ENCODE results near the gene IRAK2.
"Not testable (repeated sequence)": the region's sequence is repeated elsewhere in the genome, so short reads cannot be mapped to it uniquely, and the experiment has no call there.

IRAK2 gene, protein sequence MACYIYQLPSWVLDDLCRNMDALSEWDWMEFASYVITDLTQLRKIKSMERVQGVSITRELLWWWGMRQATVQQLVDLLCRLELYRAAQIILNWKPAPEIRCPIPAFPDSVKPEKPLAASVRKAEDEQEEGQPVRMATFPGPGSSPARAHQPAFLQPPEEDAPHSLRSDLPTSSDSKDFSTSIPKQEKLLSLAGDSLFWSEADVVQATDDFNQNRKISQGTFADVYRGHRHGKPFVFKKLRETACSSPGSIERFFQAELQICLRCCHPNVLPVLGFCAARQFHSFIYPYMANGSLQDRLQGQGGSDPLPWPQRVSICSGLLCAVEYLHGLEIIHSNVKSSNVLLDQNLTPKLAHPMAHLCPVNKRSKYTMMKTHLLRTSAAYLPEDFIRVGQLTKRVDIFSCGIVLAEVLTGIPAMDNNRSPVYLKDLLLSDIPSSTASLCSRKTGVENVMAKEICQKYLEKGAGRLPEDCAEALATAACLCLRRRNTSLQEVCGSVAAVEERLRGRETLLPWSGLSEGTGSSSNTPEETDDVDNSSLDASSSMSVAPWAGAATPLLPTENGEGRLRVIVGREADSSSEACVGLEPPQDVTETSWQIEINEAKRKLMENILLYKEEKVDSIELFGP

DNA sequence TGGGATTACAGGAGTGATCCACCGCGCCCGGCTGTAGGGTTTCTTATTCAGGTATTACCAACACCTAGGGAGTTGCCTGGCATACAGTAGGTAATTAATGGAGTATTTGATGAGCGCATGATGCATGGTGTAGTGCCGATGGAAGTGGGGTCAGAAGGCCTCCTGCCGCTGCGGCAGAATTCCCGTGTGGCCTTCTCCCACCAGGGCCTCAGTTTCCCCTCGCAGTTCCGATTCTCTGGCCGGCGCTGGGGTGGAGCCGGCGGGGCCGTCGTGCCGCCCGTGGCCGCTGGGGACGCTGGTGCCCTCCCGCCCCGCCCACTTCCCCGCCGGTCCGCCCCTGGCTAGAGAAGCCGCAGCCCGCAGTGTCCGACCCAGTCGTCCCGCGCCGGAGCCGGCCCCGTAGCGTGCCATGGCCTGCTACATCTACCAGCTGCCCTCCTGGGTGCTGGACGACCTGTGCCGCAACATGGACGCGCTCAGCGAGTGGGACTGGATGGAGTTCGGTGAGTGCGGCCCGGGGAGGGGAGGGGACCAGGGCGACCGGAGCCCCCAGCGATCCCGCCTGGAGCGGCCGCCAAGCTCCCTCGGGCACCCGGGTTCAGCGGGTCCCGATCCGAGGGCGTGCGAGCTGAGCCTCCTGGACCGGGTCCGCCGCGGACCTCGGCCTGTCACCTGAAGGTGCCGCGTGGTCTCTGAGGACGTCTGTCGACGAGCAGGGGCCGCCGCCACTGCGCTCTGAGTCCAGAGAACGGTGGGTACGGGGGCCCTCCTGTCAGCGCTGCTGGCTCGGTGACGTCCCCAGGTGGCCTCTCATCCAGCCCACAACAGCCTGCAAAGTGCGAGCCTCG is at the start of gene IRAK2:
Gene IRAK2, plus strand, starts transcription at position 374 of the 848 bp plus-strand sequence. Its CDS starts 36 bp downstream, at position 410.
- peak; percentile 58 for DNase-seq

DNA sequence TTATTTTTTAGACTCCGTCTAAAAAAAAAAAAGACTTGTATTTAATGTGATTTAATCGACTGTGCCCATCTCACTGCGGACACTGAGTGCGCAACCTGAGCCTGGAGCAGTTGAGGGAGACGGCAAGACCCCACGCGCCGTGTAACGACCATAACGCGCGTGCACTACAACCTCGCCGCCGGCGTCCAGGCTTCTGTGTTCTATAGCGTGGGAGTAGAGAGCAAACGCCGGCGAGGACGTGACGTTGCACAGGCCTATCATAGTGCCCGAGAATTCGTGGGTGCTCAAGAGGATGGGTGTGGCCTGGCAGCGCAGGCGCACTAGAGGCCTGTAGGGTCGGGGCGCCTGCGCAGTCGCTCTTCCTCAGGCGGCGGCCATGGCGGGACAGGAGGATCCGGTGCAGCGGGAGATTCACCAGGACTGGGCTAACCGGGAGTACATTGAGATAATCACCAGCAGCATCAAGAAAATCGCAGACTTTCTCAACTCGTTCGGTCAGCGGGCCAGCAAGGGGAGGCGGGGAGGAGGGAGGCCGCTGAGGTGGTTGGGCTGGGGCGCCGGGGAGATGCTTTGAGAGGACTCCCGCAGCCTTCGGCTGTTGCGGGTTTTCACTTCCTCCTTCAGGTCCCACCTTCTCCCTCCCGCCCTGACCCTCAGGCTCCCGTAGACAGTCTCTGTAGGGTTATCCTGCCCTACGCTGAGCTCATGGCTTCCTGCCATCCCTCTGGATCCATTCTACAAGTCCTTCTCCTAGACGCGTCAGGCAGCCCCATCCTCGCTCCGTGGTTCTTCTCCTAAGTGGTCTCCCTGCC is 49.2 kb upstream of the IRAK2 start, which contains the start of gene BRK1:
Gene BRK1, plus strand, starts transcription at position 350 of the 812 bp plus-strand sequence. Its CDS starts 27 bp downstream, at position 377.
- peak; percentile 89 for DNase-seq

DNA sequence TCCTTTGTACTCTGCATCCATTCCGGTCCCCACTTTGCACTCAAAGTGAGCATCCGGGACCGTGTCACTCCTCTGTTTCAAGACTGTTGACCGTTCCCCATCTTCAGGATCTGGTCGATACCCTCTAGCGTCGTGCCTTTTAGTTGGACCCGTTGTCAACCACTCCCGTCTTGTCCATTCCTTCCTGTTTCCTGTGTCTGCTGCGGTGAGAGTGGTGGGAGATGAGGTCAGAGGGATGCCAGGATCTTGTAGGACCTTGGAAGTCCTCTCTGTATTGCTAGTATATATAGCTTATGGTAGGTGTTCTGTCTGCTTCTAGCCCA is 48.6 kb upstream of the IRAK2 start:
- no peak for DNase-seq

DNA sequence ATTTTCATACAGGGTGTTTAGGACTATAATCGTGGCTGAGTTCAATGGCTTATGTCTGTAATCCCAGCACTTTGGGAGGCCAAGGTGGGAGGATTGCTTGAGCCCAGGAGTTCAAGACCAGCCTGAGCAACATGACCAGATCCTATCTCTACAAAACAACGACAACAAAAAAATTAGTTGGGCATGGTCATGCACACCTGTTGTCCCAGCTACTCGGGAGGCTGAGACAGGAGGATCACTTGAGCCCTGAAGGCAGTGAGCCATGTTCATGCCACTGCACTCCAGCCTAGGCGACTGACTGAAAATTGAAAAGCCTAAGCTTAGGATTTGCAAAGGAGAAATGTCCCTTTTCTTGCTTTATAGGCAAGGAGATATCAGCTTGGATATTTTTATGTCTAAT is 47.8 kb upstream of the IRAK2 start:
- no peak for DNase-seq

DNA sequence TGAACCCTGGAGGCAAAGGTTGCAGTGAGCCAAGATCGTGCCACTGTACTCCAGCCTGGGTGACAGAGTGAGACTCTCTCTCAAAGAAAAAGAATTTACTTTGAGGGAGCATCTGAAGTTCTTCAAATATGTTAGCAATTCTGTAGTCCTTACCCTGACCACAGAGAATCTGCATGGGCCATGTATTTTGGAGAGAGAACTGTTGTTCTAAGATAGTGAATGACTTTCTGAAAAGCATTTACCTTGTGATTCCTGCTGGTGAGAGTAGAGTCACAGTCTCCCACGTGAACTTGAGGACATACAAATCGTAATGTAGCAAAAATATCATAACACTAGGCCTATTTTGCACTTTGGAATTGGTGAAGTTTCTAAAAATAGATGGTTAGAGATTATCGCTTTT is 45.3 kb upstream of the IRAK2 start:
- no peak for DNase-seq

DNA sequence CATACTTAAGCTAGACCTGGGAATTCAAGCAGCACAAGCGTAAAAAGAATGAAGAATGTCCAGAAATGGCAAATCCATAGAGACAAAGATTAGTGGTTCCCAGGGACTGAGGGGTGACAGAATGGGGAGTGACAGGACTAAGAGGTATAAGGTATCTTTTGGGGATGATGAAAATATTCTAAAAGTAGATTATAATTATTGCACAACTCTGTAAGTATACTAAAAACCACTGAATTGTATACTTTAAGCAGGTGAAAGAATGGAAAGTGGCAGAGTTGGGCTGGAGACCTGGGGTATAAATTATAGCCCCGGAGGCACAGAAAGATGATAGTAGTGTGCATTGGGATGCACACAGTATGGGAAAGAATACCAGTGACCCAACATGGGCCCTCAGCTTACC is 43.7 kb upstream of the IRAK2 start:
- no peak for DNase-seq

DNA sequence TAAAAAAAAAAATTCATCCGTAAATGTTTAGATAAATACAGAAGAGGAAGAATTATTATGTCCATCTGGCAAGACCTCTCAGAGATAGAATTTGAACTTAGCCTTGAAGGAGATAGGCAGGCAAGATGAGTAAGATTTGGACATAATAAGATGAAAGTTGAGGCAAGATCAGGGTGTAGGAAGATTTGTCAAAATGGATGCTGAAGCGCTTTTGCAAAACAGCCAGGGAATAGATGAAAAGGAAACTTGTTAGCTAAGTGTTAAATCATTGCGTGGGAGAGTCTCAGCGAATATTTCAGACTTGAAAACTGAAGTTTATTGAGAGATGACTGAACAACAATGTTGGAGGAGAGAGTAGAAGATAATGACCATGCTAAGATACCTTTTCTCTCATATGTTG is 42.0 kb upstream of the IRAK2 start:
- DNase-seq, result no peak

DNA sequence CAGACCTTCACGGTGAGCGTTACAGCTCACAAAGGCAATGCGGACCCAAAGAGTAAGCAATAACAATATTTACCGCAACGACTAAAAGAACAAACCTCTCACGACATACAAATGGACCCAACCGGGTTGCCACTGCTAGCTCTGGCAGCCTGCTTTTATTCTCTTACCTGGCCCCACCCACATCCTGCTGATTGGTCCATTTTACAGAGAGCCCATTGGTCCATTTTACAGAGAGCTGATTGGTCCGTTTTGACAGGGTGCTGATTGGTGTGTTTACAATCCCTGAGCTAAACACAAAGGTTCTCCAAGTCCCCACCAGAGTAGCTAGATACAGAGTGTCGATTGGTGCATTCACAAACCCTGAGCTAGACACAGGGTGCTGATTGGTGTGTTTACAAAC is 28.8 kb upstream of the IRAK2 start:
- not testable (repeated sequence) for DNase-seq

DNA sequence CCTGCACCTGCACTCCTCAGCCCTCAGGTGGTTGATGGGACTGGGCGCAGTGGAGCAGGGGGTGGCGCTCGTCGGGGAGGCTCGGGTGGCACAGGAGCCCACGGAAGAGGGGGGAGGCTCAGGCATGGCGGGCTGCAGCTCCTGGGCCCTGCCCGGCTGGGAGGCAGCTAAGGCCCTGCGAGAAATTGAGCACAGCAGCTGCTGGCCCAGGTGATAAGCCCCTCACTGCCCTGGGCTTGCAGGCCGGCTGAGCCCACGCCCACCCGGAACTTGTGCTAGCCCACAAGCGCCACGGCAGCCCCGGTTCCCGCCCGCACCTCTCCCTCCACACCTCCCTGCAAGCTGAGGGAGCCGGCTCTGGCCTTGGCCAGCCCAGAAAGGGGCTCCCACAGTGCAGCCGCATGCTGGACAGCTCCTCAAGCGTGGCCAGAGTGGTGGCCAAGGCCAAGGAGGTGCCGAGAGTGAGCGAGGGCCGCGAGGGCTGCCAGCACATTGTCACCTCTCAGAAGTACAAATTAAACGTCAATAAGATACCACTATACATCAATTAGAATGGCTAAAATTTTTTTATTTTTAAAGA is 28.2 kb upstream of the IRAK2 start:
- DNase-seq, result no peak

DNA sequence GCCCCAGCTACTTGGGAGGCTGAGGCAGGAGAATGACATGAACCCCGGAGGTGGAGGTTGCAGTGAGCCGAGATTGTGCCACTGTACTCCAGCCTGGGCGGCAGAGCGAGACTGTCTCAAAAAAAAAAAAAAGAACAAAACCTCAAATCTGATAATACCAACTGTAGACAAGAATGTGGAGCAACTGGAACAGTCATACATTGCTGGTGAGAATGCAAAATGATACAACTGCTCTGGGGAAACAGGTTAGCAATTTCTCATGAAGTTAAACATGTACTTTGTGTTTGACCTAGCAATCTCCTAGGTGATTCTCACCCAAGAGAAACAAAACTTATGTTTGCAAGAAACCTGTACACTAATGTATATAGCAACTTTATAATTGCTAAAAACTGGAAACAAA is 27.5 kb upstream of the IRAK2 start:
- no peak for DNase-seq

DNA sequence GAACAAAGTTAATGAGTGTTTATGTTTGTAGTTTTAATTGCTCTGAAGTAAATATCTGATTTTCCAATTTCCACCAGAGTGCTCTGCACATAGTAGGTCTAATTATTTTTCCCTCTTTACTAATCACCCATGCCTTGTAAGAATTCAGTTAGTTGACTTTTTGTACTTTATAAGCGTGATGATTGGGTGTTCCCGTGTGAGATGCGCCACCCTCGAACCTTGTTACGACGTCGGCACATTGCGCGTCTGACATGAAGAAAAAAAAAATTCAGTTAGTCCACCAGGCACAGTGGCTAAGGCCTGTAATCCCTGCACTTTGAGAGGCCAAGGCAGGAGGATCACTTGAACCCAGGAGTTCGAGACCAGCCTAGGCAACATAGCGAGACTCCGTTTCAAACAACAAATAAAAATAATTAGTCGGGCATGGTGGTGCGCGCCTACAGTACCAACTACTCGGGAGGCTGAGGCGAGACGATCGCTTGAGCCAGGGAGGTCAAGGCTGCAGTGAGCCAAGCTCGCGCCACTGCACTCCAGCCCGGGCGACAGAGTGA is 23.6 kb upstream of the IRAK2 start:
- no peak for DNase-seq

DNA sequence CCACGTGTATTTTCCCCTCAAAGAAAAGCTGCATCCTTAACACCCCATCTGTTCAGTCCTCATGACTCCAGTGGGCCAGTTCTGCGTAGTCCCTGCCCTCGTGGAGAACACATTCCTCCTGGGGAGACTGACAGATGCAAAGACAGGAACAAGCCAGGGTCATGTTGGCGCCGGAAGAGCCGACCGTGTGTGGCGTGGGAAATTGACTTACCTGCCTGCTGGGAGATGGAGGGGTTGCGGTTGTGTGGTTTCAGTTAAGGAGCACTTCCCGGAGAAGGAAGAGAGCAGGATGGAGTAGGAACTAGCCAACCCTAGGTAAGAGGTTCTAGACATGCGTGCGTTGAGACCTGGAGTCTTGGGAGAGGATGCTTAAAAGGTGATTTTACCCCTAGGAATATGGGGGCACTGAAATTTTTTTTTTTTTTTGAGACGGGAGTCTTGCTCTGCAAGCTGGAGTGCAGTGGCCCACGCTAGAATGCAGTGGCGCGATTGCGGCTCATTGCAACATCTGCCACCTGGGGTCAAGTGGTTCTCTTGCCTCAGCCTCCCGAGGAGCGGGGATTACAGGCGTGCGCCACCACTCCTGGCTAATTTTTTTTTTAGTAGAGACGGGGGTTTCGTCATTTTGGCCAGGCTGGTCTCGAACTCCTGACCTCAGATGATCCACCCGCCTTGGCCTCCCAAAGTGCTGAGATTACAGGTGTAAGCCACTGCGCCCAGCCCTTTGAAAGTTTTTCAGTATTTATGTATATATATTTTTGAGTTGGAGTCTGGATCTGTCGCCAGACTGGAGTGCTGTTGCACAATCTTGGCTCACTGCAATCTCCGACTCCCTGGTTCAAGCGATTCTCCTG is 21.8 kb upstream of the IRAK2 start:
- no peak for DNase-seq

DNA sequence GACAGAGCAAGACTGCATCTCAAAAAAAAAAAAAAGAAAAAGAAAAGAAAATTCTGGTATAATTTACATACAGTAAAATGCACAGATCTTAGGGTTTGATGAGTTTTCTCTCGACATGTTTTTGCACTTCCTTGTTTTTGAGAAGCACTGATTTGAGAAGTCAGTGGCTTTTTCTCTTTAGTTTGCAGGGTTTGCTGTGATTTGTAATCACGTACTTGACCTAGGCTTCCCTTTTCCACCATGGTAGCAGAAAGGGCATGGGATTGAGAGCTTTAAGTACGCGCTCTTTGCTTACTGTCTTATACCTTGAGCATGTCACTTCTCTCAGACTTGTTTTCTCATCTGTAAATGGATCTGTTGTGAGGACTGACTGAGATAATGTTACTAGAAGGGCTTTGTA is 19.0 kb upstream of the IRAK2 start:
- DNase-seq, result no peak

DNA sequence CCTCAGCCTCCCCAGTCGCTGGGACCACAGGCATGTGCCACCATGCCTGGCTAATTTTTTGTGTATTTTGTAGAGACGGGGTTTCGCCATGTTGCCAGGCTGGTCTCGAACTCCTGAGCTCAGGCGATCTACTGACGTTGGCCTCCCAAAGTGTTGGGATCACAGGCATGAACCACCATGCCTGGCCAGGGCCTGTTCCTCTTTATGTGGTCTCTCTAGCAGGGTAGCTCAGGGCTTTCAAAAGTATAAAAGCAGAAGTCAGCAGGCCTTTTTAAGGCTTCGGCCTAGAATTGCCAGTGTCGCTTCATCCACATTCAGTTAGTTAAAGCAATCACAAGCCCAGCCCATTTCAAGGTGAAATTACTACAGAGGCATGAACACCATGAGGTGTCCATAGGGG is 15.5 kb upstream of the IRAK2 start:
- no peak for DNase-seq

DNA sequence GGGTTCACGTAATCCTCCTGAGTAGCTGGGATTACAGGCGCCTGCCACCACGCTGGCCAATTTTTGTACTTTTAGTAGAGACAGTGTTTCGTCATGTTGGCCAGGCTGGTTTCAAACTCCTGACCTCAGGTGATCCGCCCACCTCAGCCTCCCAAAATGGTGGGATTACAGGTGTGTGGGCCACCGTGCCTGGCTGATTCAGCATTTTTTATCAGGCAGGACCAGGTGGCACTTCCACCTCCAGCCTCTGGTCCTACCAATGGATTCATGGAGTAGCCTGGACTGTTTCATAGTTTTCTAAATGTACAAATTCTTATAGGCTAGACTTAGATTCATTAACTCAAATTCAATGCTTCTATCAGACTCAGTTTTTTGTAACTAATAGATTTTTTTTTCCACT is 13.7 kb upstream of the IRAK2 start:
- no peak for DNase-seq

DNA sequence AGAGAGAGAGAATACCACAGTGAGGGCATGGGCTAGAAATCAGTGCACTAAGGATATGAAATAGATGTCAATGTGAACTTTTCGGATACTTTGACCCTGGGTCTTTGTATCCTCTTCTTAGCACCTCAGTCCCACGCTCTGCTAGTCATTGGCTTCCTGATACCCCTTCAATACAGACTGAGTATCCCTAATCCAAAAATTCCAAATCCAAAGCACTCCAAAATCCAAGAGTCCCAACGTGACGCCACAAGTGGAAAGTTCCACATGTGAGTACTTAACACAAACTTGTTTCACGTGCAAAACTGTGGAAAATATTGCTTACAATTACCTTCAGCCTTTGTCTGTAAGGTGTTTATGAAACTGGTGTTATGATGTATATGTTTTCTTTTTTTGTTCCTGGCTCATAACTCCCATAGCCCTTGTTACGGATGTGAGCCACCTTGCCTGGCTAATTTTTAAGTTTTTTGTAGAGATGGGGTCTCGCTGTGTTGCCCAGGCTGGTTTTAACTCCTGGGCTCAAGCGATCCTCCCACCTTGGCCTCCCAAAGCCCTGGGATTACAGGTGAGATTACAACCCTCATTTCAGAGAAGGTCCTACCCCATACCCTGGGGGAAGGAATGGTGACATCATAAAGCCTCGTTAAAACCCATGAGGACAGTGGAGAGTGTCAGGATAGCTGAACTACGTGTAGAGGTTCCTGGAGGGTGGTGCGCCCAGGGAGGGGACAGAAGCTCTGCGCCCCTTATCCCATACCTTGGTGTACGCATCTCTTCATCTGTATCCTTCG is 10.2 kb upstream of the IRAK2 start:
- no peak for DNase-seq

DNA sequence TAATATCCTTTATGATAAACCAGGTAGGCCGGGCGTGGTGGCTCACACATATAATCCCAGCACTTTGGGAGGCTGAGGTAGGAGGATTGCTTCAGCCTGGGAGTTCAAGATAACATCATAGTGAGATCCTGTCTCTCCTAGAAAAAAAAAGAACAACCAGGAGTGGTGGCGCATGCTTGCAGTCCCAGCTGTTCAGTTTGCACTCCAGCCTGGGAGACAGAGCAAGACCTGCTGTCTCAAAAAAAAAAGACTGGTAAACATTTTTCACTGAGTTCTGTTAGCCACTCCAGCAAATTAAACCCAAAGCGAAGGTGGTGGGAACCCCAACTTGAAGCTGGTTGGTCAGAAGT is 9.6 kb upstream of the IRAK2 start:
- no peak for DNase-seq

DNA sequence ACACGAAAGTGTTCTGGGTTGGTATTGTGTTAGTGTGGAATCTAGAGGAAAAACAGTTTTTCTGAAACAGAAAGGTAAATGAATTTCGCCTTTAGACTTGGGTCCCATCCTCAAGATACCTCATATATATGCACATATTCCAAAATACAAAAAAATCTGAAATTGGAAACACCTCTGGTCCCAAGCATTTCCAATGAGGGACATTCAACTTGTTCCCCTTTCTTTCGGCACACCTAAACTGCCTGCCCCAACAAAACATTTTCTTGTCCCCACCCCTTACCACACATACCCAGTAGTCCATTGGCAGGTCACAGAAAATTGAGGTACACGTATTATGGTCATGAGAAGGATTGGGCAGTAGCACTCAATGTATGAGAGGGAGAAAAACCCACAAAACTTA is 9.1 kb upstream of the IRAK2 start:
- DNase-seq, result no peak

DNA sequence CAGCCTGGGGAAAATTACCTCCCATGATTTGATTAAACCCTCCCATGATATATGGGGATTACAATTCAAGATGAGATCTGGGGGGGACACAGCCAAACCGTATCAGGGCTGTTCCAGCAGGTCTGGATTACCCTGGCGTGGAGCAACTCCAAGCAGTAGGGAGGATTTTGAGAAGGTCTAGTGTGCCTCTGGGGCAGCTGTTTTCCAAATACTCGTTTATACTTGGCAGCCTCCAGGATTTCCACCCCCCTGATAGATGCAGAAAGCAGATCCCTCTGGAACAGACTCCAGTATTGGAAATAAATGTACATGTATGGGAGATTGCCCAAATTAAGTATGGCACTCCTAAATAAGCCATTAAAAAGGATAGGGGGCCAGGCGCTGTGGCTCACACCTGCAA is 7.7 kb upstream of the IRAK2 start:
- DNase-seq, result no peak

DNA sequence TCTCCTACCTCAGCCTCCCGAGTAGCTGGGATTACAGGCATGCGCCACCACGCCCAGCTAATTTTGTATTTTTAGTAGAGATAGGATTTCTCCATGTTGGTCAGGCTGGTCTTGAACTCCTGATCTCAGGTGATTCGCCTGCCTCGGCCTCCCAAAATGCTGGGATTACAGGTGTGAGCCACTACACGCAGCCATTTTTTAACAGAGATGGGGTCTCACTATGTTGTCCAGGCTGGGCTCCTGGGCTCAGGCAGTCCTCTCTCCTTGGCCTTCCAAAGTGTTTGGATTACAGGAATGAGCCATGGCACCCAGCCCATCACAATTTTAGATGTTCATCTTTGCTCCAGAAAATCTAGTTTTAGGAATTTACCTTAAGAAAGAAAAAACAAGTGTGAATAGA is 6.2 kb upstream of the IRAK2 start:
- not testable (repeated sequence) for DNase-seq
